KMS-11 (cell line): ENCODE results near the gene STK33.

Experiments
- H2AFZ ChIP-seq: fragments of 200-600 bp; sonication (generic); 2 replicates; pipeline ENCODE4 v1.6.1; 2016; ENCODE audit warnings: antibody characterized with exemption, mixed run types, low read depth
- H3K27ac ChIP-seq: fragments of 200-600 bp; sonication (generic); 2 replicates; pipeline ENCODE4 v1.6.1; 2016; ENCODE audit warnings: mild to moderate bottlenecking, mixed run types
- H3K27me3 ChIP-seq: fragments of 200-600 bp; sonication (generic); 2 replicates; pipeline ENCODE4 v1.6.1; 2017; ENCODE audit warnings: mild to moderate bottlenecking, low read depth, mixed run types, moderate library complexity; ENCODE audit not compliant: insufficient read depth
- H3K36me3 ChIP-seq: fragments of 200-600 bp; sonication (generic); 2 replicates; pipeline ENCODE4 v1.6.1; 2017; ENCODE audit warnings: mild to moderate bottlenecking, mixed run types; ENCODE audit not compliant: insufficient read depth
- H3K4me1 ChIP-seq: fragments of 200-600 bp; sonication (generic); 2 replicates; pipeline ENCODE4 v1.6.1; 2016; ENCODE audit warnings: mild to moderate bottlenecking, low read depth, mixed run types; ENCODE audit not compliant: poor library complexity, severe bottlenecking
- H3K4me2 ChIP-seq: fragments of 200-600 bp; sonication (generic); 2 replicates; pipeline ENCODE4 v1.7.0; 2016; ENCODE audit warnings: mild to moderate bottlenecking, mixed run types
- H3K4me3 ChIP-seq: fragments of 200-600 bp; sonication (generic); IDR thresholded peaks from 2 replicates; pipeline ENCODE4 v1.6.1; 2017; ENCODE audit warnings: low read depth, low read length, mixed read lengths; ENCODE audit not compliant: insufficient read depth
- H3K79me2 ChIP-seq: fragments of 200-600 bp; sonication (generic); 2 replicates; pipeline ENCODE4 v1.6.1; 2016; ENCODE audit warnings: low read depth, mixed run types; ENCODE audit not compliant: insufficient read depth
- H3K9ac ChIP-seq: fragments of 200-600 bp; sonication (generic); 2 replicates; pipeline ENCODE4 v1.6.1; 2016; ENCODE audit warnings: mild to moderate bottlenecking, mixed run types
- H4K20me1 ChIP-seq: fragments of 200-600 bp; sonication (generic); 2 replicates; pipeline ENCODE4 v1.6.1; 2016; ENCODE audit warnings: mild to moderate bottlenecking, mixed run types; ENCODE audit not compliant: insufficient read depth
- CTCF ChIP-seq: fragments of 200-600 bp; sonication (generic); conservative IDR thresholded peaks from 2 replicates; pipeline ENCODE4 v1.6.1; 2017; ENCODE audit warnings: low read depth, mild to moderate bottlenecking, antibody characterized with exemption, low read length, moderate library complexity, mixed read lengths

The STK33 gene

DNA sequence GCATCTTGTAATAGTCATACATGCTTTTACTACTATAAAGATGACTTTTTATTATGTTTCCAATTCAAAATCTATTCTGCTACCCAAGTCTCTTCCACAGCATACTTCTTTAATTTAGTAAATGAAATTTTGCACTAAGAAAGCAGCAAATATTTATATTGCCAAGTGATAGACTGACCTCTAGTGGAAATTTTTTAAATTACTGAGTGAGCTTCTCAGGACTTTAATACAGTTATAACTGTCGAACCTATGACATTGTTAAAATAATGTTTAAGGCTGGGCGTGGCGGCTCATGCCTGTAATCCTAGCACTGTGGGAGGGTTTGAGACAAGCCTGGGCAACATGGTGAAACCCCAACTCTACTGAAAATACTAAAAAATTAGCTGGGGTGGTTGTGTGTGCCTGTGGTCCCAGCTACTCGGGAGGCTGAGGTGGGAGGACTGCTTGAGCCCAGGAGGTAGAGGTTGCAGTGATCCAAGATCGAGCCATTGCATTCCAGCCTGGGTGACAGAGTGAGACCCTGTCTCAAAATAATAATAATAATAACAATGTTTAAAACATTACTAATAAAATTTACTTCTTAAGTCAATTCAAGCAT, 27.3 kb downstream of the STK33 start:
- Histone ChIP-seq H3K36me3 (no peaks in the 10 kb centered on the region), H3K4me2 (no peak overlapping the region), H2AFZ (no peak overlapping the region), H3K27me3 (no peaks in the 10 kb centered on the region), H3K27ac (no peak overlapping the region), H3K4me3 (no peak overlapping the region), H4K20me1 (no peaks in the 10 kb centered on the region), H3K4me1 (peaks cover 12% of the 10 kb centered on the region), H3K79me2 (no peaks in the 10 kb centered on the region; the same call in 1 of the 2 replicates), H3K9ac (no peak overlapping the region)
- TF ChIP-seq CTCF = peak; percentile 88

DNA sequence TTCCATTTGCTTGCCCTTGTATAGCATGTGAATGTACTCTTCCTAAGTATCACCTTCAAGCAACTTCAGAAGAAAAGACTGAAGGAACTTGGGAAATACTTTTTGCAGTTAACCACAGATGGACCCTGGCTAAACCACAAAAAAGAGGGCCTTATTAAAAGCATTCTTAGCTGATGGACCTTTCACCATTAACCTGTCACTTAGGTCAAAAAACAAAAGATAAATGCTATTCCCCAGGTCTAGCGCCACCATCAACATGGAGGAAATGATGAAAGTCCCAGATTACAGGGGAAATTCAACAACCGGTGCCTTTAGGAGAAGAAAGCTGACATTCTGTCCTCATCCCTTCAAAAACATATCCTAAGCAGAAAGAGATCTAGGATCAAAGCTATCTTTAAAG, 29.5 kb downstream of the STK33 start:
- Histone ChIP-seq H4K20me1 (no peaks in the 10 kb centered on the region), H3K36me3 (no peaks in the 10 kb centered on the region), H3K4me1 (peaks cover 12% of the 10 kb centered on the region), H3K27ac (no peak overlapping the region), H3K4me3 (no peak overlapping the region), H3K79me2 (no peaks in the 10 kb centered on the region; the same call in 1 of the 2 replicates), H3K27me3 (no peaks in the 10 kb centered on the region), H3K9ac (no peak overlapping the region), H3K4me2 (no peak overlapping the region), H2AFZ (no peak overlapping the region)
- no peak for TF ChIP-seq CTCF

DNA sequence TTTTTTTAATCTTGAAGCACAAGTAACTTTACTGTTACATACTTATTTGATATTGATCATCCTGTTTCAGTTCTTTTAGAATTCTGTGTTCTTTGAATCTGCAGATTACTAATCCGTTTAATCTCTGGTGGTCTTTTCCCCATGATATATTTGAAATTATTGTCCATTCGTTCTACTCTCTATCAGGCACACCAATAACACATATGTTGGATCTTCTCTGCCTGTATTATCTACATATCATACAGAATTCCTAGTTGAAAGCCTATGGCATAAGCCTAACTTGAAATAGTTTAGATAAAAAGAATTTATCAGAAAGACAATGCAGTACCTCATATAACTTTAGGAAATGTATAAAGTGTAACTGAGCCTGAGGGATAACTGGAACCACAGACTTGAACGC, 32.6 kb downstream of the STK33 start:
- peaks cover 10% of the 10 kb centered on the region for H3K4me1 ChIP-seq
- no peak overlapping the region for H3K4me2 ChIP-seq
- no peaks in the 10 kb centered on the region for H3K27me3 ChIP-seq
- no peak overlapping the region for H3K4me3 ChIP-seq
- H3K27ac ChIP-seq = no peak overlapping the region
- no peak for TF ChIP-seq CTCF
- no peaks in the 10 kb centered on the region for H3K36me3 ChIP-seq
- no peak overlapping the region for H2AFZ ChIP-seq
- no peak overlapping the region for H3K9ac ChIP-seq
- H3K79me2 ChIP-seq = no peaks in the 10 kb centered on the region
- H4K20me1 ChIP-seq = no peaks in the 10 kb centered on the region

DNA sequence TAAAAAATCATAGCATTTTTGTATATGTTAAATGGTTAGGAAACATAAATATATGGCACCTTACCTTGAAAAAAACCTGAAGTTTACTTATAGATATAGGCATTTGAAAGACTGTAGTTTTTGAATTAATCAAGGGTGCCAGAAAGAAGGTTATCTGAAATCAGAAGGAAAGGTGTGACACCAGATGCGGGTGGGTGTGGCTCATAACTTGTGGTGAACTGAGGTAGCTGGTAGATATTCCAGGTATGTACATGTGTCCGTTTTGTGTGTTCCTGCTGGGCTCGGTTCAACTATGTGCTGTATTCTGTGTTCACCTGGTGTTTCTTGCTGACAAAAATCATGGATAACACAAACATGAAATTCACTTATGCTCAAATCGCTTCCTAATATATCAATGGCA, 35.6 kb downstream of the STK33 start:
- Histone ChIP-seq H3K36me3 (no peaks in the 10 kb centered on the region), H3K4me2 (no peak overlapping the region), H3K9ac (no peak overlapping the region), H3K4me1 (no peaks in the 10 kb centered on the region), H4K20me1 (no peaks in the 10 kb centered on the region), H3K27ac (no peak overlapping the region), H3K4me3 (no peak overlapping the region), H2AFZ (no peak overlapping the region), H3K79me2 (no peaks in the 10 kb centered on the region), H3K27me3 (no peaks in the 10 kb centered on the region)
- TF ChIP-seq CTCF = no peak
